ENCODE data around the gene KIF2C.

KIF2C gene

DNA sequence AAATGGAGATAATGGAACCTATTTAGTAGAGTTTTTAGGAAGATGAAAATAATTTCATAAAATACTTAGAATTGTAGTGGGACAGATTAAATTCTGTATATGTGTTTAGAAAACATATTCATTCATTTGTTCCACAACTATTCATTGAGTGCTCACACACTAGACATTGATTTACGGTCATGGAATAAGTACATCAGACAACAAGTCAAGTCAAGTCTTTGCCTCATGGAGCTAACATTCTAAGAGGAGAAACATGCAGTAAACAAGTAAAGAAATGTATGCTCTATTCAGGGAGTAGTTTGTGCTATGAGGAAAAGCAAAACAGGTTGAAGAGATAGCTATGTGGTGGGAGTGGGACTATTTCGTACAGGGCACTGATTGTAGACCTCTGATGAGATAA, 77.7 kb downstream of the KIF2C start:
- FAIRE-seq = no peak
